HEK293 (cell line): ENCODE measurements around the gene RFNG.
A peak's percentile ranks its signal among the peaks of the same experiment; 100 is the strongest.

Source experiments
- CTCF ChIA-PET: fragments of 350-600 bp; formaldehyde crosslinking; extraction: SDS; loops from one replicate; lab custom pipeline; 2021; ENCODE audit warnings: antibody characterized with exemption; lab: Yijun Ruan, JAX
- POLR2A ChIA-PET: fragments of 300-600 bp; formaldehyde crosslinking; extraction: SDS; loops from one replicate; lab custom pipeline; 2020; ENCODE audit warnings: antibody characterized with exemption, inconsistent platforms; lab: Yijun Ruan, JAX
- H3K27ac ChIP-seq: fragments of 200-500 bp; sonication (Bioruptor generic); 2 replicates; pipeline ENCODE4 v1.5.1; 2014; ENCODE audit warnings: low read depth, low read length, control low read depth, inconsistent platforms; ENCODE audit errors: extremely low read depth
- H3K36me3 ChIP-seq, 2 experiments: fragments of 200-500 bp in 1 of 2; sonication (Bioruptor generic) in 1 of 2; 1 replicate in 1 of 2; 2 replicates in 1 of 2; pipeline ENCODE4 v1.5.1; 2014 to 2017; ENCODE audit warnings: inconsistent platforms in 2 of 2, low read length in 2 of 2; ENCODE audit not compliant: control insufficient read depth in 2 of 2, insufficient read depth in 1 of 2
- H3K4me1 ChIP-seq: fragments of 200-500 bp; sonication (Bioruptor generic); 2 replicates; pipeline ENCODE4 v1.5.1; 2014; ENCODE audit warnings: mild to moderate bottlenecking, low read length, inconsistent platforms; ENCODE audit not compliant: control insufficient read depth, insufficient read depth
- H3K4me3 ChIP-seq: 2 replicates; pipeline ENCODE4 v1.5.1; 2011; ENCODE audit warnings: low read depth, mild to moderate bottlenecking, control low read depth, low read length, moderate library complexity
- H3K9me3 ChIP-seq: fragments of 200-500 bp; sonication (Bioruptor generic); 2 replicates; pipeline ENCODE4 v1.5.1; 2014; ENCODE audit warnings: low read depth, low read length, inconsistent platforms; ENCODE audit not compliant: control insufficient read depth, insufficient read depth
- GLIS1 ChIP-seq: fragments of 450-650 bp; formaldehyde crosslinking; IDR thresholded peaks from 2 replicates; pipeline ENCODE4 v1.5.1; 2016; ENCODE audit warnings: missing biosample characterization, missing genetic modification characterization
- GLIS2 ChIP-seq: fragments of 450-650 bp; formaldehyde crosslinking; IDR thresholded peaks from 2 replicates; pipeline ENCODE4 v1.5.1; 2016; ENCODE audit warnings: missing biosample characterization, missing genetic modification characterization
- SP3 ChIP-seq: fragments of 450-650 bp; formaldehyde crosslinking; IDR thresholded peaks from 2 replicates; pipeline ENCODE4 v1.5.1; 2016; ENCODE audit warnings: missing biosample characterization, missing genetic modification characterization
- ZIC2 ChIP-seq: fragments of 450-650 bp; formaldehyde crosslinking; IDR thresholded peaks from 2 replicates; pipeline ENCODE4 v1.5.1; 2016; ENCODE audit warnings: missing biosample characterization, missing genetic modification characterization
- ZNF155 ChIP-seq: fragments of 450-650 bp; formaldehyde crosslinking; IDR thresholded peaks from 2 replicates; pipeline ENCODE4 v1.5.1; 2016; ENCODE audit warnings: missing biosample characterization, missing genetic modification characterization
- ZNF223 ChIP-seq: fragments of 450-650 bp; formaldehyde crosslinking; IDR thresholded peaks from 2 replicates; pipeline ENCODE4 v1.5.1; 2016; ENCODE audit warnings: missing biosample characterization, missing genetic modification characterization
- ZNF600 ChIP-seq: fragments of 450-650 bp; formaldehyde crosslinking; IDR thresholded peaks from 2 replicates; pipeline ENCODE4 v1.5.1; 2016; ENCODE audit warnings: missing biosample characterization, missing genetic modification characterization
- ZNF626 ChIP-seq: fragments of 450-650 bp; sonication (Bioruptor Pico); formaldehyde crosslinking; IDR thresholded peaks from 2 replicates; pipeline ENCODE4 v1.5.1; 2018; ENCODE audit warnings: missing biosample characterization, missing genetic modification characterization, inconsistent platforms
- ZNF660 ChIP-seq: fragments of 450-650 bp; IDR thresholded peaks from 2 replicates; pipeline ENCODE4 v1.5.1; 2018; ENCODE audit warnings: missing biosample characterization, mild to moderate bottlenecking, missing genetic modification characterization
- ZNF830 ChIP-seq: fragments of 450-650 bp; IDR thresholded peaks from 2 replicates; pipeline ENCODE4 v1.5.0; 2018; ENCODE audit warnings: missing biosample characterization, missing genetic modification characterization, low read depth, mild to moderate bottlenecking, moderate library complexity
- TF ChIP-seq, protein P1 (sequence below): fragments of 450-650 bp; formaldehyde crosslinking; IDR thresholded peaks from 2 replicates; pipeline ENCODE4 v1.5.1; 2017; ENCODE audit warnings: missing biosample characterization, mild to moderate bottlenecking, missing genetic modification characterization, moderate library complexity
- TF ChIP-seq, protein P2 (sequence below): fragments of 450-650 bp; formaldehyde crosslinking; IDR thresholded peaks from 2 replicates; pipeline ENCODE4 v1.5.1; 2016; ENCODE audit warnings: missing biosample characterization, missing genetic modification characterization

The RFNG gene

DNA sequence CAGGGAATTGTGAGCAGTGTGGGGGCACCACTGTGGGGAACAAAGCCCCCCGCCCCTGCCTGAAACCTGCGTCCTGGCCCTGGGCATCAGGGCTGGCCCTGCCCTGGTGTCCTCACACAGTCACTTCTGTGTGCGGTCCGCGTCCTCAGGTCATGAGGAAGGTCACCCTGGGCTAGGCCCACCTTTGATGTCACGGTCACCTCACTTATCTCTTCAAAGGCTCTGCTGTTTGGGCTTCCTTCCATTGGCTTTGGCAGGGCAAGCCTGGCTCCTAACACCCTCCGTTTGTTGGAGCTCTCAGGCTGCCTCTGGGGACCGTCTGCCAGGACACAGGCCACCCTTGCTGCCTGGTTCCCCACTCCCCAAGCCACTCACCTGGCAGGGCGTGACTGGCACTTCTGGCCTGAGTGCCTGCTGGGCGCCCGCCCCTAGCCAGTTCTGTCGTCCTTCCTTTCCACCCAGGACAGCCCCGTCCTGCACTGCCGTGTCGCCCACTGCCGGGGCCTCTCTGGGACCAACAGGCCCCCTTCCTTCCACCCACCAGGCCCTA, 37.8 kb downstream of the RFNG start:
- no peaks in the 10 kb centered on the region for H3K4me1 ChIP-seq
- no peak overlapping the region for H3K4me3 ChIP-seq
- POLR2A ChIA-PET: no interaction called here
- no peak overlapping the region for H3K27ac ChIP-seq
- no peak for TF ChIP-seq ZNF660
- TF ChIP-seq ZNF830 (tag by site-specific recombination): no peak
- 0 out of 2 replicates have a peak, but pooled peaks have one; percentile 14 for TF ChIP-seq ZNF600 (tag by site-specific recombination)
- TF ChIP-seq ZNF223 (tag by site-specific recombination): no peak
- H3K9me3 ChIP-seq: no peaks in the 10 kb centered on the region
- CTCF ChIA-PET: interaction anchor here (0.5 to 1.1 kb wide), 2 partner anchors 8 to 11 kb away, joined by 3 to 4 read pairs; no protein-coding TSS in a partner anchor
- H3K36me3 ChIP-seq: peaks cover 0 to 12% of the 10 kb centered on the region in 2 experiments; a peak in 1 of 3 replicates

DNA sequence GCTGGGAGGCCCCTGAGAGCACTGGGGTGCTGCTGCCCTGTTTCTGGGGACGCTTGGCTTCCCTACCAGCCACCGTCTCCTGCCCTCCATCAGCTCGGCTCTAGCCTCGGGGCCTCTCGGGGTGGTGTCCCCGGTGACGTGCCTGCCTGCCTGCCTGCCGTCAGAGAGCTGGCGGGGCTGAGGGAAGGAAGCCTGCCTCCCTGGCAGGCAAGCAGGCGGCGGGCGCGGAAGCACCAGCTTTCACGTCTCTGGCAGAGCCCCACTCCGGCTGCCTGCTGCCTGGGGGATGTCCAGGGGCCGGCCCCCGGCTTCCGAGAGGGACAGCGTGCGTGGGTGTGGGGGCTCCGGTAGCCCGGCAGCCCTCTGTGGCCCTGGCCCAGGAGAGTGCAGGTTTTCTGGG, 38.3 kb downstream of the RFNG start:
- H3K36me3 ChIP-seq: peaks cover 0 to 7% of the 10 kb centered on the region in 2 experiments; a peak in 1 of 3 replicates
- no peaks in the 10 kb centered on the region for H3K4me1 ChIP-seq
- TF ChIP-seq SP3 (no peak), ZNF155 (tag by site-specific recombination) (no peak)
- TF ChIP-seq, protein P1, sequence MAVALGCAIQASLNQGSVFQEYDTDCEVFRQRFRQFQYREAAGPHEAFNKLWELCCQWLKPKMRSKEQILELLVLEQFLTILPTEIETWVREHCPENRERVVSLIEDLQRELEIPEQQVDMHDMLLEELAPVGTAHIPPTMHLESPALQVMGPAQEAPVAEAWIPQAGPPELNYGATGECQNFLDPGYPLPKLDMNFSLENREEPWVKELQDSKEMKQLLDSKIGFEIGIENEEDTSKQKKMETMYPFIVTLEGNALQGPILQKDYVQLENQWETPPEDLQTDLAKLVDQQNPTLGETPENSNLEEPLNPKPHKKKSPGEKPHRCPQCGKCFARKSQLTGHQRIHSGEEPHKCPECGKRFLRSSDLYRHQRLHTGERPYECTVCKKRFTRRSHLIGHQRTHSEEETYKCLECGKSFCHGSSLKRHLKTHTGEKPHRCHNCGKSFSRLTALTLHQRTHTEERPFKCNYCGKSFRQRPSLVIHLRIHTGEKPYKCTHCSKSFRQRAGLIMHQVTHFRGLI (tag by site-specific recombination): 0 out of 2 replicates have a peak, but pooled peaks have one; percentile 32
- H3K9me3 ChIP-seq: no peaks in the 10 kb centered on the region
- H3K27ac ChIP-seq: no peak overlapping the region
- ChIA-PET POLR2A (interaction anchor here (0.8 kb wide), 1 partner anchor 10 kb away, joined by 3 read pairs; the partner anchor contains the start of genes CENPX and LRRC45), CTCF (interaction anchor here (1.1 kb wide), 1 partner anchor 9 kb away, joined by 4 read pairs; no protein-coding TSS in a partner anchor)
- H3K4me3 ChIP-seq: no peak overlapping the region

DNA sequence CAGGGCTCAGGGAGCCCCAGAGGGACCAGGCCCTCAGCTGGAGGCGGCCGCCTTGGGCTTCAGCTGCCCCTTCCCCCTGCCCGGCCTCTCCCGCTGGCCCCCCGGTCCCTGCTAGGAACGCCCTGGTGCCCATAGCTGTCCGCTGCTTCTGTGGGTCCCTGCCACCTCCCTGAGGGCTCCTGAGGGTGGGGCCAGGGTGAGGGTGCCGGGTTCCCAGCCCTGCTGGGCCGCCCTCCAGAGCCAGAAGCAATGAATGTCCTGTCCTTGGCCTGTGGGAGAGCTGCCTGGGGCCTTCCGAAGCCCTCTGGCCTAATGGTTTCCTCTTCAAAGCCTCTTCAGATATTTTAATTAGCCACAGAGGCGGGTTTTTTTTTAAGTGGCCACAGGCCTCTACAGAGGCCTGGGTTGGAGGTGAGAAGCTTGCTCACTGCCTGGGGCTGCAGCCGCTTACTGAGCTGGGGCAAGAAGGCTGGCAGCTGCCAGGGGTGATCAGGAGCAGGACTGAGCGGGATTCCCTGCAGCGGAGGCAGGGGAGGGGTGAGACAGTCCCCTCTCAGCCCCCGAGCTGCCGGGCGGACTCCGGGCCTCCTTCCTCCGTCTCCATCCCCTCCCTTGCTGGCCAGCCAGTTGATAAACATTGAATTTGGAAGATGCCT, 38.8 kb downstream of the RFNG start:
- TF ChIP-seq, protein P2, sequence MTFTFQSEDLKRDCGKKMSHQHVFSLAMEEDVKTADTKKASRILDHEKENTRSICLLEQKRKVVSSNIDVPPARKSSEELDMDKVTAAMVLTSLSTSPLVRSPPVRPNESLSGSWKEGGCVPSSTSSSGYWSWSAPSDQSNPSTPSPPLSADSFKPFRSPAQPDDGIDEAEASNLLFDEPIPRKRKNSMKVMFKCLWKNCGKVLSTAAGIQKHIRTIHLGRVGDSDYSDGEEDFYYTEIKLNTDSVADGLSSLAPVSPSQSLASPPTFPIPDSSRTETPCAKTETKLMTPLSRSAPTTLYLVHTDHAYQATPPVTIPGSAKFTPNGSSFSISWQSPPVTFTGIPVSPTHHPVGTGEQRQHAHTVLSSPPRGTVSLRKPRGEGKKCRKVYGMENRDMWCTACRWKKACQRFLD (tag by site-specific recombination): no peak
- peak; percentile 50 for TF ChIP-seq GLIS1 (tag by site-specific recombination)
- peak; percentile 13; the same call in 1 of the 2 replicates for TF ChIP-seq ZIC2 (tag by site-specific recombination)
- ChIA-PET CTCF (interaction anchor here (1.1 kb wide), 1 partner anchor 9 kb away, joined by 4 read pairs; no protein-coding TSS in a partner anchor), POLR2A (interaction anchor here (0.8 kb wide), 1 partner anchor 10 kb away, joined by 3 read pairs; the partner anchor contains the start of genes CENPX and LRRC45)
- Histone ChIP-seq H3K9me3 (no peaks in the 10 kb centered on the region), H3K27ac (peak overlapping the region; percentile 17; the same call in 1 of the 2 replicates), H3K36me3 (peaks cover 0 to 5% of the 10 kb centered on the region in 2 experiments; a peak in 1 of 3 replicates), H3K4me1 (no peaks in the 10 kb centered on the region), H3K4me3 (no peak overlapping the region)

DNA sequence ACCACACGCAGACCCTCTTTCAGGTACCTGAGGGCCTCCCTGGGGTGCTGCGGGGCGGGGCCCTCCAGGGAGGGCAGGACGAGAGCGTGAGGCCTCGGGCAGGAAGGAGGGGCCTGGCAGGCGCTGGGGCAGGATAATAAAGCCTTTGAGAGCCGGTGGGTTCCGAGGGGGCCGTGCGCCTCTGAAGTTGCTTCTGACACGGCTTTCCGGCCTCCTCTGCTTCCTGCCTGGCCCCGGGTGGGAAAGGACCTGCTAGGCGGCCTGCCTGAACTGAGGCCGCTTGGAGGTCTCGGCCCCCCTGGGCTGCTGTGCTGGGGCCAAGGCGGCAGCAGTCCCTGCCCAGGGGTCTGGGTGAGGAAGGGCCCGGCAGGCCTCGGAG, 39.4 kb downstream of the RFNG start:
- Histone ChIP-seq H3K9me3 (no peaks in the 10 kb centered on the region), H3K36me3 (peaks cover 0 to 5% of the 10 kb centered on the region in 2 experiments; a peak in 1 of 3 replicates), H3K27ac (0 out of 2 replicates have a peak overlapping the region, but pooled peaks have one; percentile 17), H3K4me3 (no peak overlapping the region), H3K4me1 (no peaks in the 10 kb centered on the region)
- ChIA-PET CTCF (no interaction called here), POLR2A (no interaction called here)
- peak; percentile 40; the same call in 1 of the 2 replicates for TF ChIP-seq GLIS2
- peak; percentile 73 for TF ChIP-seq GLIS1 (tag by site-specific recombination)
- TF ChIP-seq ZNF626: no peak
